OCI-M2 (cell line): ENCODE measurements around the gene NBPF26.
"Not testable (repeated sequence)": the region's sequence is repeated elsewhere in the genome, so short reads cannot be mapped to it uniquely, and the experiment has no call there.

Source experiments
- DNase-seq: peaks from one replicate; lab custom pipeline; 2025; ENCODE audit not compliant: unreplicated experiment; lab: John Stamatoyannopoulos, UW

The NBPF26 gene

DNA sequence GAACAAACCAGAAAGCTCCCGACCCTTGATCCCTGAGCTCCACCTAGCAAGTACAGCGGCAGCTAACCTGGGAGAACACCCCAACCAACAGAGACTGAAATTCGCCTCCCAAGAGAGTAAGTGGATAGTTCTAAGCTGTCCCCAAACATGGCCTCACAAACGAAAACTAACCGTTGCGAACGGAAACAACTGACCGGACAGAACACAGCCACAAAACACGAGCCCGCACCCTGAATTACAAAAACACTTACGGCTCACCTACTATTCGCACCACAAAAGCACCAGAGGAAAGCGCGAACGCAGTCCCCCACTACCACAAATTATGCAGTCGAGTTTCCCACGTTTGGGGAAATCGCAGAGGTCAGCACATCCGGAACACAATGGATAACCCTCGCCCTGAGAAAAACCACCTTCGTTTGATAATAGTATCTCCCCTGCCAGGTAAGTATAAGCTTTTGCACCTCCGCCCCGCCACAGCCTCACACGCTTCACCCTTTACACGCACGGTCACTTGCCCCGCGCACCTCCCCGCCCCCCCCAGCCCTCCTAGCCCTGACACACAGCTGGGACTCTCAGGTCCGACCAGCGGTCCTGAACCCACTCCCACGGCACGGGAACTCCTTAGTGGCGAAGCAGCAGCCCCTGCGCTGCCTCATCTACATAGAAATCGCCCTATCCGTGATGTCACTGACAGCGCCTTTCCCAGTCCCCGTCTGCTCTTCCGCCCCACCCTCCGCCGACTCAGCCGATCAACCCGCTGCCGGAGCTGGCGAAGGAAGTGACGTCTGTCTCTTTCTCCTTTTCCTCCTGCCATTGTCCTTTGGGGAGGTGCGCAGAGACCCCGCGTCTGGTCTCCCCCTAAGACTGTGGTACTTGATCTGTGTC, 127.0 kb downstream of the NBPF26 start:
- peak; percentile 2 for DNase-seq

- DNase-seq: not testable (repeated sequence)
Observed at GRCh38 chr1:120858144-120858543, 134.4 kb downstream of the NBPF26 start.

DNA sequence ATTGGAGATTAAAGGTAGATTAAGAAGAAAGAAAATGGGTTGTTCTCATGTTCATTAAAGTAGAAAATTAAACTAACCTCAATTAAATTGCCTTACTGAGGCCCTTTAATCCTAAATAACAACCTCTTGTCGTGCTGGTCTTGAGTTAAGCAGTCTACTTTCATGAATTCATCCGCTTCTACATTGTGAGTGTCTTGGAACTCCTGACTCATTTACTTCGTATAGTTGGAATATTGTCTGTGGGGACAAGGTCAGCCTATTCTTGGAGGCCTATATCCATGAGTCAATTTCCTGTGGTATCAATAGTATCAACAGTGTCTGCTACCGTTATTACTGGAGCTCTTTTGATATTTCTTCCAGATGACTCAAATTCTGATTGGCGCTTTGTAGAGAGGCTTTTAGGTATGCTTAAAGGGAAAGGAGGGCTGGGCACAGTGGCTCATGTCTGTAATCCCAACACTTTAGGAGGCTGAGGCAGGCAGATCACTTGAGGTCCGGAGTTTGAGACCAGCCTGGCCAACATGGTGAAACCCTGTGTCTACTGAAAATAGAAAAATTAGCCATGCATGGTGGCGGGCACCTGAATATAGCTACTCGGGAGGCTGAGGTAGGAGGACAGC, 136.0 kb downstream of the NBPF26 start:
- not testable (repeated sequence) for DNase-seq

GRCh38 chr1:120878206-120878605, 154.5 kb downstream of the NBPF26 start:
- not testable (repeated sequence) for DNase-seq

DNA sequence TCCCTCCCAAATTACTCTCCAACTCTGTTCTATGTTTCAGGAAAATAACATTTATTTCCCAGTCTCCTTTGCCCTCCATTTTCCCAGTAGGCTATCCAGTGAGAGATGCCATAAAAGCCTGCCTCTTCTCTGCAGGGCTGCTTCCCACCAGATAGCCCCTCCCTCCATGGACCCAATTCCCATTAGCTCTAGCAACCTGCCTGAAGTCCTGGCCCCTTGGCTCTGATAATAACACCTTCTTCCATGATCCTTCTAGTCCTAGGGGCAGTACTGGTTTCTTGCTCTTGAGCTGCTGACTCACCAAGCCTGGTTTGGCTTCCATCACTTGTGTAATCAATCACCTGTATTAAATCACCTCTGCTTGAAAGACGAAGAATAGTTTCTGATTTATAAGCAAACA, 156.3 kb downstream of the NBPF26 start:
- DNase-seq: not testable (repeated sequence)

DNA sequence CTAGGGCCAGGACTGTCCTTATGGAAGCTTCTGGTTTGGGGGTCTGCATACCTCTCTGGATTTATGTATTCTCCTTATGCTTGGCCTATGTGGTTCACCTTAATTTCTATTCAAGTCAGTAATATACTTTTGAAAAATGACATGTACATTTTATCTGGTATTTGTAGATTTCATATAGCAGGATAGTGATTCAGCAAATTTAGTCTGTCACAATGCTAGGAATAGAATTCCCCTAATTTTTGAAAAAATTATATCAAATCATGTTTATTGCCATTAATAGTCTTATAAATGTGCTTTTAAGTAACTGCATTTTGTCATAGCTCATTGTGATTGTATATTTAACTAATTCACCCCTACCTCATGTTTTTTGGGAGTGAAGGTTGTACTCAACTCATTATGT, 158.2 kb downstream of the NBPF26 start:
- DNase-seq: not testable (repeated sequence)
